GM19328 (cell line): ENCODE data around the gene KCNJ12.

Source experiments
- ATAC-seq: cut with Tn5 transposase; IDR thresholded peaks from one replicate; pipeline ENCODE4 v1.9.1; 2021; ENCODE audit warnings: mild to moderate bottlenecking, moderate library complexity; ENCODE audit not compliant: unreplicated experiment

Gene KCNJ12

GRCh38 chr17:21363776-21364642, 12.1 kb upstream of the KCNJ12 start:
- no peak for ATAC-seq

GRCh38 chr17:21365016-21365415, 11.1 kb upstream of the KCNJ12 start:
- no peak for ATAC-seq

GRCh38 chr17:21368545-21369246, 7.5 kb upstream of the KCNJ12 start:
- ATAC-seq, result no peak

GRCh38 chr17:21369395-21369794, 6.8 kb upstream of the KCNJ12 start:
- no peak for ATAC-seq

GRCh38 chr17:21370430-21370829, 5.7 kb upstream of the KCNJ12 start:
- ATAC-seq, result no peak

GRCh38 chr17:21371511-21372081, 4.6 kb upstream of the KCNJ12 start:
- no peak for ATAC-seq

GRCh38 chr17:21372256-21372954, 3.8 kb upstream of the KCNJ12 start:
- no peak for ATAC-seq

GRCh38 chr17:21373036-21373435, 3.1 kb upstream of the KCNJ12 start:
- no peak for ATAC-seq

GRCh38 chr17:21373696-21374440, 2.3 kb upstream of the KCNJ12 start:
- no peak for ATAC-seq

- ATAC-seq, result no peak
These were observed 1.6 kb upstream of the KCNJ12 start for GRCh38 chr17:21374441-21375161.

GRCh38 chr17:21375162-21375560, 996 bp upstream of the KCNJ12 start:
- ATAC-seq, result no peak

- no peak for ATAC-seq
These were observed 438 bp upstream of the KCNJ12 start for GRCh38 chr17:21375757-21376080.

GRCh38 chr17:21376759-21377690, 868 bp downstream of the KCNJ12 start:
- ATAC-seq, result no peak

GRCh38 chr17:21377705-21378396, 1.7 kb downstream of the KCNJ12 start:
- no peak for ATAC-seq

GRCh38 chr17:21378553-21378952, 2.4 kb downstream of the KCNJ12 start:
- ATAC-seq, result no peak

- no peak for ATAC-seq
These were observed 3.0 kb downstream of the KCNJ12 start for GRCh38 chr17:21379080-21379711.

GRCh38 chr17:21380659-21381058, 4.5 kb downstream of the KCNJ12 start:
- no peak for ATAC-seq
